ENCODE measurements around the gene FAM174B. TPM values are rescaled to one million over a fixed set of nuclear protein-coding genes. Genes with fewer than 3 reads are reported as not detected.

The FAM174B gene
- total and polyA plus RNA-seq, 2 experiments from 2014 or later, result 15.0 to 21.8 TPM

- no peaks in the 10 kb centered on the region for H3K36me3 ChIP-seq (ENCODE audit: insufficient read depth)
- peak overlapping the region; percentile 27; the same call in 1 of the 2 replicates for H3K4me2 ChIP-seq
- H3K4me1 ChIP-seq (ENCODE audit: insufficient read depth), result peaks cover 40% of the 10 kb centered on the region
- H3F3A ChIP-seq (replicated peaks; ENCODE audit: low read depth), result no peaks in the 10 kb centered on the region; the same call in 1 of the 2 replicates
- H3K27me3 Mint-ChIP-seq (ENCODE audit: insufficient read depth, low read depth, poor library complexity), result peaks cover 8% of the 10 kb centered on the region
- no peak overlapping the region for H2AFZ ChIP-seq
- peak overlapping the region; percentile 78; the same call in 1 of the 2 replicates for H3K27ac Mint-ChIP-seq
- peaks cover 16% of the 10 kb centered on the region for H3K36me3 Mint-ChIP-seq (ENCODE audit: low read depth)
- peaks cover 49% of the 10 kb centered on the region for H3K4me1 Mint-ChIP-seq
- TF ChIP-seq POLR2AphosphoS5 (IDR thresholded peaks at IDR 0.05; ENCODE audit: low read depth), result no peak
- no peak for TF ChIP-seq ZNF114 (CRISPR knock-in tag; IDR thresholded peaks at IDR 0.05)
- TF ChIP-seq EZH2 (IDR thresholded peaks at IDR 0.05; ENCODE audit: low read depth, unreplicated experiment), result no peak
- TF ChIP-seq NANOG (IDR thresholded peaks at IDR 0.05; ENCODE audit: borderline replicate concordance), result no peak
- TF ChIP-seq STAT1 (IDR thresholded peaks at IDR 0.05; ENCODE audit: unreplicated experiment), result no peak
- TF ChIP-seq CREB1 (CRISPR knock-in tag; IDR thresholded peaks at IDR 0.05; ENCODE audit: low read depth), result no peak
- TF ChIP-seq ZNF331 (CRISPR knock-in tag; IDR thresholded peaks at IDR 0.05; ENCODE audit: low read depth), result no peak
- TF ChIP-seq EZH2phosphoT487 (IDR thresholded peaks at IDR 0.05; ENCODE audit: unreplicated experiment), result no peak
- peaks cover 10% of the 10 kb centered on the region for H3K9me2 ChIP-seq (ENCODE audit: insufficient read depth)
- peaks cover 78% of the 10 kb centered on the region for H3K79me2 ChIP-seq (replicated peaks; ENCODE audit: insufficient read depth)
- DNase-seq (ENCODE audit: low spot score) (no peak), ATAC-seq (no peak)
- H3K4me3 Mint-ChIP-seq, result peak overlapping the region; percentile 25; the same call in 1 of the 3 replicates
- H3K27ac ChIP-seq (ENCODE audit: low read depth), result 0 out of 2 replicates have a peak overlapping the region, but pooled peaks have one; percentile 36
- H4K20me1 ChIP-seq (replicated peaks; ENCODE audit: insufficient read depth), result no peaks in the 10 kb centered on the region
- H3K9me3 Mint-ChIP-seq, result peaks cover 8% of the 10 kb centered on the region
- H3K4me3 ChIP-seq, result no peak overlapping the region
- H3K27me3 ChIP-seq (ENCODE audit: insufficient read depth), result no peaks in the 10 kb centered on the region
Measured at GRCh38 chr15:92645731-92646130, 9.8 kb downstream of the FAM174B start.

- no peak for ATAC-seq
- H3K27me3 Mint-ChIP-seq (ENCODE audit: insufficient read depth, low read depth, poor library complexity), result peaks cover 8% of the 10 kb centered on the region
- DNase-seq (ENCODE audit: low spot score), result no peak
- peaks cover 35% of the 10 kb centered on the region for H3K4me1 ChIP-seq (ENCODE audit: insufficient read depth)
- peaks cover 14% of the 10 kb centered on the region for H3K36me3 Mint-ChIP-seq (ENCODE audit: low read depth)
- no peak overlapping the region for H3K4me3 Mint-ChIP-seq
- H3K36me3 ChIP-seq (ENCODE audit: insufficient read depth), result no peaks in the 10 kb centered on the region
- no peak overlapping the region for H3K4me2 ChIP-seq
- no peaks in the 10 kb centered on the region; the same call in 1 of the 2 replicates for H3F3A ChIP-seq (replicated peaks; ENCODE audit: low read depth)
- H3K4me3 ChIP-seq, result no peak overlapping the region
- no peaks in the 10 kb centered on the region for H3K27me3 ChIP-seq (ENCODE audit: insufficient read depth)
- H3K4me1 Mint-ChIP-seq, result peaks cover 47% of the 10 kb centered on the region
- no peaks in the 10 kb centered on the region for H4K20me1 ChIP-seq (replicated peaks; ENCODE audit: insufficient read depth)
- H3K79me2 ChIP-seq (replicated peaks; ENCODE audit: insufficient read depth), result peaks cover 78% of the 10 kb centered on the region
- peak overlapping the region; percentile 29; the same call in 1 of the 2 replicates for H3K27ac Mint-ChIP-seq
- H3K9me2 ChIP-seq (ENCODE audit: insufficient read depth), result peaks cover 10% of the 10 kb centered on the region
- H3K27ac ChIP-seq (ENCODE audit: low read depth), result 0 out of 2 replicates have a peak overlapping the region, but pooled peaks have one; percentile 36
- H2AFZ ChIP-seq, result no peak overlapping the region
- peaks cover 7% of the 10 kb centered on the region; the same call in 2 of the 3 replicates for H3K9me3 Mint-ChIP-seq
- TF ChIP-seq POLR2AphosphoS5 (IDR thresholded peaks at IDR 0.05; ENCODE audit: low read depth) (no peak), NANOG (IDR thresholded peaks at IDR 0.05; ENCODE audit: borderline replicate concordance) (no peak), REST (IDR thresholded peaks at IDR 0.05; ENCODE audit: unreplicated experiment) (no peak), ZNF462 (CRISPR knock-in tag; IDR thresholded peaks at IDR 0.05) (no peak), CREB1 (CRISPR knock-in tag; IDR thresholded peaks at IDR 0.05; ENCODE audit: low read depth) (no peak)
Measured at GRCh38 chr15:92645051-92645631, 10.4 kb downstream of the FAM174B start.

Data from GM23338 (cell line).